ENCODE results near the gene GNPNAT1. TPM values are rescaled to one million over a fixed set of nuclear protein-coding genes. Genes with fewer than 3 reads are reported as not detected.

The GNPNAT1 gene
- total and polyA plus RNA-seq, 2 of the 8 experiments (the other 6 are each of a cell fraction or from before 2014, with no cell fraction given) = 25.5 to 54.1 TPM

GRCh38 chr14:52829527-52830185 lies 38.2 kb upstream of the GNPNAT1 start:
- Histone ChIP-seq H2BK12ac (ENCODE audit: low read depth, low read length) (no peak overlapping the region; the same call in 1 of the 2 replicates), H2AK5ac (ENCODE audit: low read depth, low read length) (no peak overlapping the region), H3K56ac (replicated peaks; ENCODE audit: insufficient read length, low read depth, low read length) (no peak overlapping the region), H2BK5ac (ENCODE audit: low read depth, low read length) (0 out of 2 replicates have a peak overlapping the region, but pooled peaks have one; percentile 37), H3K23ac (ENCODE audit: insufficient read length) (no peak overlapping the region), H2BK120ac (replicated peaks; ENCODE audit: low read depth, low read length) (no peak overlapping the region), H3K27ac (ENCODE audit: low read depth, low read length) (no peak overlapping the region), H3K4me1 (replicated peaks in 1 of 4; ENCODE audit: control insufficient read depth in 3 of 4, insufficient read depth in 4 of 4, low read length in 3 of 4) (peaks cover 0 to 8% (median 3%) of the 10 kb centered on the region in 4 experiments; a peak in 5 of 7 replicates), H3K23me2 (ENCODE audit: low read depth, low read length) (no peaks in the 10 kb centered on the region), H3K9ac (replicated peaks in 1 of 4; ENCODE audit: extremely low read depth in 1 of 4, low read depth in 3 of 4, low read length in 3 of 4) (no peak overlapping the region), H3K79me1 (ENCODE audit: low read depth, low read length) (no peaks in the 10 kb centered on the region), H2AFZ (ENCODE audit: low read length) (peak overlapping the region; percentile 77), H3K9me3 (ENCODE audit: insufficient read depth in 2 of 2, low read depth in 1 of 2, low read length in 1 of 2) (no peaks in the 10 kb centered on the region), H3K4me3 (ENCODE audit: extremely low read depth in 1 of 4, insufficient read depth in 2 of 4, low read depth in 3 of 4, low read length in 4 of 4) (no peak overlapping the region), H3K4me2 (ENCODE audit: insufficient read depth in 1 of 2, low read depth in 2 of 2, low read length in 2 of 2) (no peak overlapping the region), H3K14ac (ENCODE audit: insufficient read length) (no peak overlapping the region), H4K20me1 (replicated peaks in 1 of 2; ENCODE audit: control insufficient read depth in 1 of 2, insufficient read depth in 2 of 2, low read length in 2 of 2) (no peaks in the 10 kb centered on the region), H3K27me3 (replicated peaks in 1 of 4; ENCODE audit: control insufficient read depth in 3 of 4, extremely low read depth in 1 of 4, insufficient read depth in 3 of 4, low read length in 3 of 4) (no peaks in the 10 kb centered on the region), H2BK20ac (ENCODE audit: low read length) (no peak overlapping the region), H3K79me2 (ENCODE audit: control insufficient read depth in 1 of 2, insufficient read depth in 2 of 2, low read length in 2 of 2) (no peaks in the 10 kb centered on the region), H4K91ac (replicated peaks; ENCODE audit: insufficient read length, low read length) (no peak overlapping the region), H3K4ac (replicated peaks; ENCODE audit: insufficient read length, low read depth, low read length) (no peak overlapping the region), H4K5ac (ENCODE audit: insufficient read length, low read depth, low read length) (no peak overlapping the region), H2BK15ac (ENCODE audit: low read length) (no peak overlapping the region; the same call in 1 of the 2 replicates), H3K36me3 (ENCODE audit: control insufficient read depth in 2 of 4, insufficient read depth in 4 of 4, low read length in 3 of 4) (no peaks in the 10 kb centered on the region), H4K8ac (ENCODE audit: extremely low read depth, insufficient read depth, low read length) (no peak overlapping the region), H3K18ac (ENCODE audit: extremely low read depth, low read length) (no peak overlapping the region)
- FAIRE-seq (no peak), DNase-seq (ENCODE audit: low read depth in 1 of 2, low spot score in 2 of 2) (no peak)
- ChIA-PET POLR2A (ENCODE audit: partially characterized antibody) (interaction anchor here (1.4 kb wide), 1 partner anchor 125 kb away, joined by 3 read pairs; no protein-coding TSS in a partner anchor), CTCF (ENCODE audit: partially characterized antibody) (interaction anchor here (1.3 to 3.5 kb wide), 6 partner anchors 11 to 131 kb away, joined by 3 to 20 read pairs (median 7); no protein-coding TSS in a partner anchor)
- 89% methylated on average over 7 of the region's 7 CpGs; no CpG with 5 or more reads in 1 of the 2 experiments for WGBS, 2 experiments (ENCODE audit: extremely low coverage in 1 of 2, insufficient coverage in 1 of 2, insufficient read length in 1 of 2, insufficient replicate concordance in 2 of 2, low coverage in 1 of 2, low lambda C conversion rate in 2 of 2, missing lambda C conversion rate in 1 of 2)
- no peak for TF ChIP-seq CREB1 (IDR thresholded peaks at IDR 0.05)
- TF ChIP-seq SUZ12 (IDR thresholded peaks at IDR 0.05; ENCODE audit: low read length) = no peak
- no peak for TF ChIP-seq CTBP2 (IDR thresholded peaks at IDR 0.05; ENCODE audit: borderline replicate concordance, insufficient read depth, insufficient read length, low read length)
- TF ChIP-seq JUN (IDR thresholded peaks at IDR 0.05; ENCODE audit: low read depth, low read length) = no peak
- no peak for TF ChIP-seq TAF7 (optimal IDR thresholded peaks at IDR 0.05; ENCODE audit: borderline replicate concordance, low read depth, low read length)
- no peak for TF ChIP-seq MAX (IDR thresholded peaks at IDR 0.05)
- TF ChIP-seq BACH1 (IDR thresholded peaks at IDR 0.05; ENCODE audit: low read length) = no peak
- no peak for TF ChIP-seq POLR2A (IDR thresholded peaks at IDR 0.05; ENCODE audit: control extremely low read depth in 1 of 2, low read depth in 2 of 2, low read length in 2 of 2)
- TF ChIP-seq KDM5A (IDR thresholded peaks at IDR 0.05; ENCODE audit: low read length) = no peak
- TF ChIP-seq GABPA (IDR thresholded peaks at IDR 0.05; ENCODE audit: borderline replicate concordance, insufficient read depth, low read length) = no peak
- no peak for TF ChIP-seq ZNF274 (IDR thresholded peaks at IDR 0.05; ENCODE audit: borderline replicate concordance, extremely low read depth, low read length)
- no peak for TF ChIP-seq KDM4A (IDR thresholded peaks at IDR 0.05; ENCODE audit: low read depth, low read length, severe bottlenecking)
- TF ChIP-seq CBX8 (IDR thresholded peaks at IDR 0.05; ENCODE audit: borderline replicate concordance, low read depth, low read length) = no peak

Data from H1 (cell line).